ENCODE measurements around the gene DLGAP1.

- TF ChIP-seq ZFP36 (IDR thresholded peaks at IDR 0.05; ENCODE audit: borderline replicate concordance, low read depth, low read length, partially characterized antibody) (no peak), PREB (CRISPR knock-in tag; IDR thresholded peaks at IDR 0.05) (no peak), ZKSCAN8 (CRISPR knock-in tag; IDR thresholded peaks at IDR 0.05; ENCODE audit: borderline replicate concordance) (no peak), RFX5 (IDR thresholded peaks at IDR 0.05; ENCODE audit: low read depth, low read length) (no peak), CTCF (CRISPR knock-in tag; IDR thresholded peaks at IDR 0.05) (no peak), ZNF382 (CRISPR knock-in tag; IDR thresholded peaks at IDR 0.05; ENCODE audit: borderline replicate concordance) (no peak), MTA3 (CRISPR knock-in tag; IDR thresholded peaks at IDR 0.05) (no peak)
- TF ChIP-seq, protein P1, sequence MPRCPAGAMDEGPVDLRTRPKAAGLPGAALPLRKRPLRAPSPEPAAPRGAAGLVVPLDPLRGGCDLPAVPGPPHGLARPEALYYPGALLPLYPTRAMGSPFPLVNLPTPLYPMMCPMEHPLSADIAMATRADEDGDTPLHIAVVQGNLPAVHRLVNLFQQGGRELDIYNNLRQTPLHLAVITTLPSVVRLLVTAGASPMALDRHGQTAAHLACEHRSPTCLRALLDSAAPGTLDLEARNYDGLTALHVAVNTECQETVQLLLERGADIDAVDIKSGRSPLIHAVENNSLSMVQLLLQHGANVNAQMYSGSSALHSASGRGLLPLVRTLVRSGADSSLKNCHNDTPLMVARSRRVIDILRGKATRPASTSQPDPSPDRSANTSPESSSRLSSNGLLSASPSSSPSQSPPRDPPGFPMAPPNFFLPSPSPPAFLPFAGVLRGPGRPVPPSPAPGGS (CRISPR knock-in tag; IDR thresholded peaks at IDR 0.05): no peak
Measured at GRCh38 chr18:3599195-3599594, 855.9 kb downstream of the DLGAP1 start.

Measured in HepG2 (cell line).